OCI-LY3 (cell line): ENCODE measurements around the gene GNAQ.

Source experiments
- H2AFZ ChIP-seq: fragments of 200-600, 300-600 bp; shearing (Covaris generic); 2 replicates; pipeline ENCODE4 v1.6.0; 2014; ENCODE audit warnings: antibody characterized with exemption, low read depth, low read length
- H3K27ac ChIP-seq: fragments of 200-600, 300-600 bp; sonication (generic); 2 replicates; pipeline ENCODE4 v1.5.1; 2014; ENCODE audit warnings: mild to moderate bottlenecking, low read length, moderate library complexity, mixed read lengths
- H3K27me3 ChIP-seq: fragments of 200-600, 300-600 bp; sonication (generic); 2 replicates; pipeline ENCODE4 v1.6.1; 2014; ENCODE audit warnings: low read depth, low read length, mixed read lengths
- H3K36me3 ChIP-seq: fragments of 200-600, 300-600 bp; sonication (generic); replicated peaks from 2 replicates; pipeline ENCODE3; 2014; ENCODE audit warnings: low read depth, low read length, mixed read lengths
- H3K4me1 ChIP-seq: fragments of 300-600, 200-600 bp; sonication (generic); 2 replicates; pipeline ENCODE4 v1.6.1; 2014; ENCODE audit warnings: low read length, mixed read lengths
- H3K4me2 ChIP-seq: fragments of 200-600, 300-600 bp; sonication (generic); 2 replicates; pipeline ENCODE4 v1.6.1; 2014; ENCODE audit warnings: low read length, mixed read lengths
- H3K4me3 ChIP-seq: fragments of 300-600, 200-600 bp; sonication (generic); 2 replicates; pipeline ENCODE4 v1.5.1; 2014; ENCODE audit warnings: antibody characterized with exemption, mild to moderate bottlenecking, low read length, moderate library complexity
- H3K79me2 ChIP-seq: fragments of 300-600, 200-600 bp; shearing (Covaris generic); 2 replicates; pipeline ENCODE4 v1.6.1; 2014; ENCODE audit warnings: mild to moderate bottlenecking, low read length, mixed read lengths
- H3K9ac ChIP-seq: fragments of 300-600, 200-600 bp; shearing (Covaris generic); 2 replicates; pipeline ENCODE4 v1.6.0; 2014; ENCODE audit warnings: mild to moderate bottlenecking, low read length, moderate library complexity
- H3K9me3 ChIP-seq: fragments of 200-600, 300-600 bp; shearing (Covaris generic); 2 replicates; pipeline ENCODE4 v1.6.1; 2014; ENCODE audit warnings: low read length, mixed read lengths; ENCODE audit not compliant: insufficient read depth
- H4K20me1 ChIP-seq: fragments of 200-600, 300-600 bp; sonication (generic); 2 replicates; pipeline ENCODE4 v1.6.1; 2016; ENCODE audit warnings: low read length, mixed read lengths; ENCODE audit not compliant: insufficient read depth
- CTCF ChIP-seq: fragments of 200-600, 300-600 bp; sonication (generic); IDR thresholded peaks from 2 replicates; pipeline ENCODE4 v1.5.1; 2014; ENCODE audit warnings: antibody characterized with exemption, low read length, low read depth
- EZH2phosphoT487 ChIP-seq: fragments of 200-600 bp; shearing (Covaris generic); IDR thresholded peaks from 2 replicates; pipeline ENCODE4 v1.6.1; 2018; ENCODE audit warnings: antibody characterized with exemption, mixed run types, low read depth

The GNAQ gene

GRCh38 chr9:77997611-77998284 is 33.9 kb downstream of the GNAQ start:
- no peak overlapping the region for H3K4me2 ChIP-seq
- no peak overlapping the region for H3K9ac ChIP-seq
- H3K27ac ChIP-seq: no peak overlapping the region
- no peak overlapping the region for H3K4me3 ChIP-seq
- H3K4me1 ChIP-seq: no peaks in the 10 kb centered on the region; the same call in 1 of the 2 replicates
- TF ChIP-seq EZH2phosphoT487 (no peak), CTCF (no peak)
- no peaks in the 10 kb centered on the region for H3K36me3 ChIP-seq
- no peaks in the 10 kb centered on the region for H3K27me3 ChIP-seq
- H2AFZ ChIP-seq: no peak overlapping the region; the same call in 1 of the 2 replicates
- H3K9me3 ChIP-seq: no peaks in the 10 kb centered on the region
- H3K79me2 ChIP-seq: no peaks in the 10 kb centered on the region
- no peaks in the 10 kb centered on the region for H4K20me1 ChIP-seq

GRCh38 chr9:77996696-77997095 is 34.9 kb downstream of the GNAQ start:
- no peak overlapping the region for H3K27ac ChIP-seq
- no peak overlapping the region for H3K4me3 ChIP-seq
- H3K79me2 ChIP-seq: no peaks in the 10 kb centered on the region
- no peaks in the 10 kb centered on the region for H3K9me3 ChIP-seq
- H3K36me3 ChIP-seq: no peaks in the 10 kb centered on the region
- TF ChIP-seq CTCF (no peak), EZH2phosphoT487 (no peak)
- no peak overlapping the region for H3K4me2 ChIP-seq
- no peaks in the 10 kb centered on the region for H4K20me1 ChIP-seq
- H3K9ac ChIP-seq: no peak overlapping the region
- no peaks in the 10 kb centered on the region for H3K27me3 ChIP-seq
- H2AFZ ChIP-seq: no peak overlapping the region
- H3K4me1 ChIP-seq: no peaks in the 10 kb centered on the region; the same call in 1 of the 2 replicates

GRCh38 chr9:77991191-77991590 is 40.4 kb downstream of the GNAQ start:
- H3K36me3 ChIP-seq: no peaks in the 10 kb centered on the region
- no peak for TF ChIP-seq EZH2phosphoT487
- TF ChIP-seq CTCF: no peak
- H3K4me2 ChIP-seq: no peak overlapping the region
- H4K20me1 ChIP-seq: no peaks in the 10 kb centered on the region
- no peak overlapping the region for H2AFZ ChIP-seq
- no peaks in the 10 kb centered on the region for H3K9me3 ChIP-seq
- no peaks in the 10 kb centered on the region for H3K4me1 ChIP-seq
- H3K79me2 ChIP-seq: no peaks in the 10 kb centered on the region
- H3K27ac ChIP-seq: no peak overlapping the region
- H3K9ac ChIP-seq: no peak overlapping the region
- no peaks in the 10 kb centered on the region for H3K27me3 ChIP-seq
- no peak overlapping the region for H3K4me3 ChIP-seq

GRCh38 chr9:77989909-77990308 is 41.7 kb downstream of the GNAQ start:
- TF ChIP-seq CTCF: no peak
- Histone ChIP-seq H3K27me3 (no peaks in the 10 kb centered on the region), H3K36me3 (no peaks in the 10 kb centered on the region), H4K20me1 (no peaks in the 10 kb centered on the region), H3K79me2 (no peaks in the 10 kb centered on the region), H3K4me1 (no peaks in the 10 kb centered on the region), H3K4me3 (no peak overlapping the region), H3K9me3 (no peaks in the 10 kb centered on the region), H2AFZ (no peak overlapping the region), H3K4me2 (no peak overlapping the region), H3K27ac (no peak overlapping the region), H3K9ac (no peak overlapping the region)
